Sigmoid colon (tissue), 7 donors: ENCODE measurements around the gene TRIM2. TPM values are rescaled to one million over a fixed set of nuclear protein-coding genes. Genes with fewer than 3 reads are reported as not detected.

Source experiments
- DNase-seq: peaks from one replicate; pipeline ENCODE4 v3.0.0-alpha.2; 2019
- H3K27ac ChIP-seq, 4 donors: fragments of 200-600 bp; sonication (generic); one replicate each; pipeline ENCODE4 v1.5.1; 2016 to 2019; ENCODE audit warnings: mild to moderate bottlenecking in 1 of 4
- H3K27me3 ChIP-seq, 3 donors: fragments of 200-600 bp; sonication (generic); one replicate each; pipeline ENCODE4 v1.5.1; 2019; ENCODE audit warnings: mild to moderate bottlenecking in 1 of 3
- H3K36me3 ChIP-seq, 4 donors: fragments of 200-600 bp; sonication (generic); one replicate each; pipeline ENCODE4 v1.5.1; 2016 to 2019
- H3K4me1 ChIP-seq, 4 donors: fragments of 200-600 bp; sonication (generic); one replicate each; pipeline ENCODE4 v1.5.1; 2017 to 2019
- H3K4me3 ChIP-seq, 4 donors: fragments of 200-600 bp; sonication (generic); one replicate each; pipeline ENCODE4 v1.5.1; 2017 to 2019; ENCODE audit warnings: mild to moderate bottlenecking in 2 of 4, moderate library complexity in 1 of 4
- H3K9me3 ChIP-seq, 4 donors: fragments of 200-600 bp in 3 of 4; sonication (generic) in 3 of 4; one replicate each; pipeline versions ENCODE4 v1.5.1 to v1.6.1; 2013 to 2019
- CTCF ChIP-seq, 4 experiments: fragments of 450-650 bp in 3 of 4; fragments of 200-600 bp in 1 of 4; IDR thresholded peaks; one replicate each; pipeline ENCODE4 v1.5.1; 2016 to 2019; ENCODE audit warnings: antibody characterized with exemption in 4 of 4, mild to moderate bottlenecking in 3 of 4, moderate library complexity in 2 of 4
- EP300 ChIP-seq, 4 donors: sonication (generic); formaldehyde crosslinking; IDR thresholded peaks; one replicate each; pipeline ENCODE4 v1.6.1; 2017; ENCODE audit warnings: antibody characterized with exemption in 4 of 4
- POLR2A ChIP-seq, 2 donors: fragments of 450-650 bp; IDR thresholded peaks; one replicate each; pipeline ENCODE4 v1.6.1; 2016; ENCODE audit warnings: antibody characterized with exemption in 2 of 2, mild to moderate bottlenecking in 2 of 2, moderate library complexity in 2 of 2
- POLR2AphosphoS5 ChIP-seq, 4 donors: sonication (generic); formaldehyde crosslinking; IDR thresholded peaks; one replicate each; pipeline ENCODE4 v1.6.1; 2017; ENCODE audit warnings: antibody characterized with exemption in 4 of 4
- WGBS, 2 donors: extraction: QIAGEN DNeasy Blood & Tissue Kit; methylation state at CpG; one replicate each; pipeline ENCODE4 v1.1.7; 2013; 5-methylcytosine and 5-hydroxymethylcytosine counted together
- intact Hi-C: fragments of 100-400 bp; cut with DNase I; formaldehyde crosslinking; loops from one replicate; pipeline ENCODE4 v1.15.1; 2023
- polyA plus RNA-seq, 3 donors: library from polyadenylated mRNA; stranded (reverse); fragments of 200-250 nt; gene quantifications; one replicate each; pipeline ENCODE4 v1.2.3, GENCODE V29; 2013
- total RNA-seq, 4 donors: library from RNA; depleted of rRNA; stranded (reverse); fragments of >200 nt; gene quantifications; one replicate each; pipeline ENCODE4 v1.1.0, GENCODE V29; 2016
- donor health status: healthy with polysubstance abuse.
- donor health status: Bipolar disorder and iron deficiency.
- donor health status: healthy.

Gene TRIM2
- total and polyA plus RNA-seq, 7 donors = 19.8 to 51.7 (median 31.6) TPM

DNA sequence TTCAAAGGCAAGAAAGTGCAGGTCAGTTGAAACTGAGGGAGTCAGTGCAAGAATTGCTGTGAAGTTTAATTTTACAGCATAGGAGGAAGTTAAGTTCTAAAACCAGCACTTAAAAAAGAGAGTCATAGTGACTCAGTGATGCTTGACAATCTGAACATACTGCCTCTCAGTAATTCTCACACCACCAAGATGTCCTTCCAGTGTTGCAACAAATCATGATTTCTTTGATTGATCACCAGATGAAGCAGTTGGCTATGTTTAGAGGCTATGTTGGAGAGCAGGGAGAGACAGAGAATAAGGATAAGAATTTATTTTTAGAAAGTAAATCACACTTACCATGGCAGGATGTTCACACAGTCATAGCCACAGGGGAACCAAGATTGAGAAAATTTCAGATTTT is 13.2 kb downstream of the TRIM2 start:
- intact Hi-C loops = no loop called here
- no peak for DNase-seq
- H3K4me1 ChIP-seq = peaks cover 0 to 5% (median 0%) of the 10 kb centered on the region in 4 donors
- no peak overlapping the region for H3K27ac ChIP-seq
- no peaks in the 10 kb centered on the region for H3K9me3 ChIP-seq
- no peaks in the 10 kb centered on the region for H3K27me3 ChIP-seq
- no peaks in the 10 kb centered on the region for H3K36me3 ChIP-seq
- H3K4me3 ChIP-seq = no peak overlapping the region
- no peak for TF ChIP-seq POLR2AphosphoS5 (IDR thresholded peaks at IDR 0.05)
- TF ChIP-seq POLR2A (IDR thresholded peaks at IDR 0.05) = no peak
- no peak for TF ChIP-seq EP300 (IDR thresholded peaks at IDR 0.05)
- no peak for TF ChIP-seq CTCF (IDR thresholded peaks at IDR 0.05)

DNA sequence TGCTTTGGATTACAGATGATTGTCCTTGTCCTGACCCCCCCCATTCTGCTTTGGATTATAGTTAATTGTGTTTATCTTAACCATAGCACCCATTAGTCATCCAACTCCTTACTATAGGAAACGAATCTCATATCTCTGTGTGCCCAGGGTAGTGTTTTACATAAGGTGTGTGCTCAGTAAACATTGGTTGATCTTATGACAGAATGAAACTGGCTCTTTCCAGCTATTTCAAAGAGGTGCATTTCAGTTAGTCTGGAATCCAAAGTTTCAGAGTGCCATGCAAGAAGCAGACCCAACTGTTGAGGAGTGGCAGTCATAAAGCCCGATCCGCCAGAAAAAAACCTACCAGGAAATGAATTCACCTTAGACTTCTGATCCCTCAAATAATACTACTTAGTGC is 14.7 kb downstream of the TRIM2 start:
- H3K27me3 ChIP-seq = no peaks in the 10 kb centered on the region
- peaks cover 0 to 10% (median 6%) of the 10 kb centered on the region in 4 donors for H3K4me1 ChIP-seq
- H3K27ac ChIP-seq = no peak overlapping the region
- intact Hi-C loops = no loop called here
- TF ChIP-seq POLR2AphosphoS5 (IDR thresholded peaks at IDR 0.05) = no peak
- TF ChIP-seq EP300 (IDR thresholded peaks at IDR 0.05) = no peak
- no peak for TF ChIP-seq CTCF (IDR thresholded peaks at IDR 0.05)
- TF ChIP-seq POLR2A (IDR thresholded peaks at IDR 0.05) = no peak
- DNase-seq = no peak
- H3K36me3 ChIP-seq = no peaks in the 10 kb centered on the region
- H3K4me3 ChIP-seq = no peak overlapping the region
- WGBS, 2 donors = 19 to 68% methylated on average over 3 of the region's 3 CpGs
- no peaks in the 10 kb centered on the region for H3K9me3 ChIP-seq

DNA sequence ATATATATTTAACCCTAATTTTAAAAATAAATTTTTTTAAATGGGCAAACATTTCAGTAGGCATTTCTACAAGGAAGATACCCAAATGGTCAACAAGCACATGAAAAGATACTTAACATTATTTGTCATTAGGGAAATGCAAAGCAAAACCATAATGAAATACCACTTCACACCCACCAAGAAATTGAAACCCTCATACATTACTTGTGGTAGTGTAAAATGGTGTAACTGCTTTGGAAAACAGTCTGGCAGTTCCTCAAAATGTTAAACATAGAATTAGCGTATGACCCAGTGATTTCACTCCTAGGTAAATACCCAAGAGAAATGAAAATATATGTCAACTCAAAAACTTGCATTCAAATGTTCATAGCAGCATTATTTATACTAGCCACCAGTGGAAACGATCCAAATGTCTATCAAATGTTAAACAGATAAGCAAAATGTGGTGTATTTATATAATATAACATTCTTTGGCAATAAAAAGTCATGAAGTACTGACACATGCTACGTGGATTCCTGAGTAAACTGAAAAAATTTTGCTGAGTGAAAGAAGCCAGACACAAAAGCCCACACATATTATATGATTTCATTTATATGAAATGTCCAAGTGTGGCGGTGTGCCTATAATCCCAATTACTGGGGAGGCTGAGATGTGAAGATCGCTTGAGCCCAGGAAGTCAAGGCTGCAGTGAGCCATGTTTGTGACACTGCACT is 16.6 kb downstream of the TRIM2 start:
- no peaks in the 10 kb centered on the region for H3K36me3 ChIP-seq
- intact Hi-C loops = loop anchor here (5.0 kb wide), 2 partner anchors 69 to 96 kb away; no protein-coding TSS in a partner anchor
- no peak for TF ChIP-seq POLR2AphosphoS5 (IDR thresholded peaks at IDR 0.05)
- no peak for TF ChIP-seq POLR2A (IDR thresholded peaks at IDR 0.05)
- TF ChIP-seq EP300 (IDR thresholded peaks at IDR 0.05) = no peak
- no peak for TF ChIP-seq CTCF (IDR thresholded peaks at IDR 0.05)
- H3K9me3 ChIP-seq = no peaks in the 10 kb centered on the region
- peak overlapping the region in 2 of 4 donors; percentile 90 to 93 for H3K27ac ChIP-seq
- no peak for DNase-seq
- H3K27me3 ChIP-seq = no peaks in the 10 kb centered on the region
- WGBS, 2 donors = 37 to 71% methylated on average over 5 of the region's 5 CpGs
- no peak overlapping the region for H3K4me3 ChIP-seq
- H3K4me1 ChIP-seq = peaks cover 0 to 24% (median 18%) of the 10 kb centered on the region in 4 donors

DNA sequence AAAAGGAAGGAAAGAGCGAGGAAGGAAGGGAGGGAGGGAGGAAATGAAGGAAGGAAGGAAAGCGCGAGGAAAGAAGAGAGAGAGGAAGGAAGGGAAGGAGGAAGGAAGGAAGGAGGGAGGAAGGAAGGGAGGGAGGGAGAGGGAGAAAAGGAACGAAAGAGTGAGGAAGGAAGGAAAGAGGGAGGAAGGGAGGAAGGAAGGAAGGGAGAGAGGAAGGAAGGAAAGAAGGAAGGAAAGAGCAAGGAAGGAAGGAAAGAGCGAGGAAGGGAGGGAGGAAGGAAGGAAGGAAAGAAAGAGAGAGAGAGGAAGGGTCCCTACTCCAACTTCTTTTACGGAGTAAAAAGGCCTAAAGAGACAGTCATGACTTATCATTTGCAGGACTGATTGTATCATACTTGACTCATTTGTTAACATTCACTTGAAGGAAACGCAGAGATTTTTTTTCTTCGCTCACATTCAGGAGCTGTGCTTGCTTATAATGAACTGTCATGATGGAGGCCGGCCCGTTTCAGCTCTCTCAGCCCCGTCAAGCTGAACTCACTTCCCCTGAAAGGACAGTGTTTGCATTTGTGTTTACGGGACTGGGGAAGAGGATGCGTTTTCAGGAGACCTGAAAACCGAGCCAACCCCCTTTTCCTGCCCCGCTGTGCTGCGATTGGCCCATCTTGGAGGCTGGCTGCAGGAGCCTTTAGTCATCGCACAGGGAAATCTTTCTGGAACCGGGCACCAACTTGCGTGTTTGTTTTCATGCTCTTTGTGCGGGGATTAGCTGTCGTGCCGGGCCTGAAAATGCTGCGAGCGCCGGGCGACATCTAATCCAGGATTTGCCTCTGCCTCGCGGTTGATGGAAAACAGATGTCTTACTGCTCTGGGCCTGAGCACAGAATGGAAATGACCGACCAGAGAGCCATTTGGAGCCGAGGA is 17.8 kb downstream of the TRIM2 start:
- Histone ChIP-seq H3K9me3 (no peaks in the 10 kb centered on the region), H3K27me3 (no peaks in the 10 kb centered on the region), H3K36me3 (no peaks in the 10 kb centered on the region), H3K4me1 (peaks cover 0 to 31% (median 18%) of the 10 kb centered on the region in 4 donors), H3K27ac (peak overlapping the region; percentile 90 to 96 (median 94)), H3K4me3 (peak overlapping the region; percentile 62 to 81 (median 69))
- WGBS, 2 donors = 34 to 35% methylated on average over 30 of the region's 30 CpGs
- TF ChIP-seq POLR2A (IDR thresholded peaks at IDR 0.05) (peak in 1 of 2 donors; percentile 10), POLR2AphosphoS5 (IDR thresholded peaks at IDR 0.05) (peak; percentile 42 to 79 (median 66)), EP300 (IDR thresholded peaks at IDR 0.05) (no peak)
- intact Hi-C loops = loop anchor here (5.0 kb wide), 2 partner anchors 70 to 95 kb away; no protein-coding TSS in a partner anchor
- DNase-seq = peak; percentile 88
